ENCODE results near the gene ATP10A. TPM values are rescaled to one million over a fixed set of nuclear protein-coding genes. Genes with fewer than 3 reads are reported as not detected.

Gene ATP10A
- total RNA-seq, 4 donors from 2014 or later = 2.7 to 7.0 (median 3.4) TPM

- H3K4me1 ChIP-seq = no peaks in the 10 kb centered on the region
- H3K27me3 ChIP-seq = no peaks in the 10 kb centered on the region
- no peak for TF ChIP-seq CTCF (IDR thresholded peaks at IDR 0.05)
- TF ChIP-seq POLR2A (IDR thresholded peaks at IDR 0.05) = no peak
- intact Hi-C loops (cut with DNase I) = no loop called here
- 82 to 83% methylated on average over 8 of the region's 8 CpGs for WGBS, 2 donors
- H3K36me3 ChIP-seq = no peaks in the 10 kb centered on the region
- no peak overlapping the region for H3K4me3 ChIP-seq (replicated peaks in 1 of 3)
- H3K27ac ChIP-seq = no peak overlapping the region
- no peak for DNase-seq
- H3K9me3 ChIP-seq = no peaks in the 10 kb centered on the region
Observed at GRCh38 chr15:25631971-25632370, 231.2 kb downstream of the ATP10A start.

Small RNA genes within 50 kb of the gene (microRNA-seq; reads per million reads assigned to microRNA genes)
- gene MIR4715 = not detected

Small RNA genes within 50 kb of the gene (small RNA-seq; reads per million reads assigned to genes)
- gene MIR4715 (not detected), gene RNA5SP390 (not detected)
